Astrocyte (in vitro differentiated cells and primary cell): ENCODE measurements around the gene FRA10AC1. TPM values are rescaled to one million over a fixed set of nuclear protein-coding genes. Genes with fewer than 3 reads are reported as not detected.

Experiments
- DNase-seq: peaks from one replicate; pipeline ENCODE4 v3.0.0-alpha.2; 2010; ENCODE audit warnings: low read depth
- FAIRE-seq: peaks from 2 replicates; lab custom pipeline; 2011; peaks lifted over from hg19 to GRCh38; lab: Jason Lieb, UNC
- H2AFZ ChIP-seq: 2 replicates; pipeline ENCODE4 v1.6.0; 2012; ENCODE audit warnings: low read depth, low read length, inconsistent platforms
- H3K27ac ChIP-seq: 2 replicates; pipeline ENCODE4 v1.5.1; 2011; ENCODE audit warnings: low read depth, low read length, inconsistent platforms
- H3K27me3 ChIP-seq: 2 replicates; pipeline ENCODE4 v1.6.0; 2011; ENCODE audit warnings: low read length, inconsistent platforms; ENCODE audit not compliant: insufficient read depth
- H3K36me3 ChIP-seq: 2 replicates; pipeline ENCODE4 v1.5.1; 2011; ENCODE audit warnings: low read length, inconsistent platforms; ENCODE audit not compliant: insufficient read depth
- H3K4me1 ChIP-seq: 2 replicates; pipeline ENCODE4 v1.5.1; 2011; ENCODE audit warnings: low read length, inconsistent platforms; ENCODE audit not compliant: insufficient read depth
- H3K4me2 ChIP-seq: 2 replicates; pipeline ENCODE4 v1.6.0; 2012; ENCODE audit warnings: low read length, inconsistent platforms
- H3K4me3 ChIP-seq: 2 replicates; pipeline ENCODE4 v1.5.1; 2011; ENCODE audit warnings: low read depth, mild to moderate bottlenecking, low read length, inconsistent platforms; ENCODE audit not compliant: insufficient read depth
- H3K79me2 ChIP-seq: 2 replicates; pipeline ENCODE4 v1.6.0; 2012; ENCODE audit warnings: mild to moderate bottlenecking, low read length, inconsistent platforms; ENCODE audit not compliant: insufficient read depth
- H3K9ac ChIP-seq: 2 replicates; pipeline ENCODE4 v1.6.0; 2012; ENCODE audit warnings: mild to moderate bottlenecking, low read length, inconsistent platforms
- H3K9me3 ChIP-seq: 2 replicates; pipeline ENCODE4 v1.5.1; 2012; ENCODE audit warnings: low read depth, mild to moderate bottlenecking, low read length, inconsistent platforms; ENCODE audit not compliant: insufficient read depth
- H4K20me1 ChIP-seq: 2 replicates; pipeline ENCODE4 v1.6.0; 2012; ENCODE audit warnings: low read length, inconsistent platforms; ENCODE audit not compliant: insufficient read depth
- H3K27ac Mint-ChIP-seq: one replicate; pipeline ENCODE4 v1.8.0; 2021; ENCODE audit warnings: mild to moderate bottlenecking, mixed read lengths; ENCODE audit not compliant: unreplicated experiment
- H3K27me3 Mint-ChIP-seq: one replicate; pipeline ENCODE4 v1.8.0; 2021; ENCODE audit warnings: low read depth, mixed read lengths; ENCODE audit not compliant: unreplicated experiment
- H3K36me3 Mint-ChIP-seq: one replicate; pipeline ENCODE4 v1.8.0; 2021; ENCODE audit warnings: low read depth, mixed read lengths; ENCODE audit not compliant: unreplicated experiment
- H3K4me1 Mint-ChIP-seq: one replicate; pipeline ENCODE4 v1.8.0; 2021; ENCODE audit warnings: low read depth, mixed read lengths; ENCODE audit not compliant: unreplicated experiment
- H3K4me3 Mint-ChIP-seq: one replicate; pipeline ENCODE4 v1.8.0; 2021; ENCODE audit warnings: mild to moderate bottlenecking, moderate library complexity, mixed read lengths; ENCODE audit not compliant: unreplicated experiment
- H3K9me3 Mint-ChIP-seq: one replicate; pipeline ENCODE4 v1.8.0; 2021; ENCODE audit warnings: mild to moderate bottlenecking, mixed read lengths; ENCODE audit not compliant: unreplicated experiment
- EZH2 ChIP-seq: IDR thresholded peaks from 2 replicates; pipeline ENCODE4 v1.6.1; 2012; ENCODE audit warnings: mild to moderate bottlenecking, low read length, inconsistent platforms; ENCODE audit not compliant: insufficient read depth
- total RNA-seq: library from RNA; stranded (reverse); gene quantifications from 2 replicates; pipeline ENCODE4 v1.2.1, GENCODE V29; 2021
- TF ChIP-seq, protein P1 (sequence below): IDR thresholded peaks from 2 replicates; pipeline ENCODE4 v1.5.1; 2011; ENCODE audit warnings: low read depth, mild to moderate bottlenecking, inconsistent platforms, low read length, moderate library complexity; ENCODE audit not compliant: insufficient read depth

The FRA10AC1 gene
- total RNA-seq, 1 donor from 2014 or later = 13.2 TPM

DNA sequence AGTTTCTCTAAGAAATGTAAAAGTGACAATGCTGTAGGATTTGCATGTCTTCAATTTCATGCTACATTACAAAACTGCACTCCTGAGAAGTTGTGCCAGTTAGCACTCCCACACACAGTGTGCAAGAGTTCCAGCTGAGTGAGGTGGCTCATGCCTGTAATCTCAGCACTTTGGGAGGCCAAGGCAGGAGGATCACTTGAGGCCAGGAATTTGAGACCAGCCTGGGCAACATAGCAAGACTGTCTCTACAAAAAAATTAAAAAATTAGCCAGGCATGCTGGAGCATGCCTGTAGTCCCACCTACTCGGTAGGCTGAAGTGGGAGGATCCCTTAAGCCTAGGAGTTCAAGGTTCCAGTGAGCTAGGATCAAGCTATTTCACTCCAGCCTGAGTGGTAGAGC, 44.6 kb downstream of the FRA10AC1 start:
- no peak overlapping the region for H3K27ac ChIP-seq
- peaks cover 2% of the 10 kb centered on the region for H3K36me3 ChIP-seq
- TF ChIP-seq, protein P1, sequence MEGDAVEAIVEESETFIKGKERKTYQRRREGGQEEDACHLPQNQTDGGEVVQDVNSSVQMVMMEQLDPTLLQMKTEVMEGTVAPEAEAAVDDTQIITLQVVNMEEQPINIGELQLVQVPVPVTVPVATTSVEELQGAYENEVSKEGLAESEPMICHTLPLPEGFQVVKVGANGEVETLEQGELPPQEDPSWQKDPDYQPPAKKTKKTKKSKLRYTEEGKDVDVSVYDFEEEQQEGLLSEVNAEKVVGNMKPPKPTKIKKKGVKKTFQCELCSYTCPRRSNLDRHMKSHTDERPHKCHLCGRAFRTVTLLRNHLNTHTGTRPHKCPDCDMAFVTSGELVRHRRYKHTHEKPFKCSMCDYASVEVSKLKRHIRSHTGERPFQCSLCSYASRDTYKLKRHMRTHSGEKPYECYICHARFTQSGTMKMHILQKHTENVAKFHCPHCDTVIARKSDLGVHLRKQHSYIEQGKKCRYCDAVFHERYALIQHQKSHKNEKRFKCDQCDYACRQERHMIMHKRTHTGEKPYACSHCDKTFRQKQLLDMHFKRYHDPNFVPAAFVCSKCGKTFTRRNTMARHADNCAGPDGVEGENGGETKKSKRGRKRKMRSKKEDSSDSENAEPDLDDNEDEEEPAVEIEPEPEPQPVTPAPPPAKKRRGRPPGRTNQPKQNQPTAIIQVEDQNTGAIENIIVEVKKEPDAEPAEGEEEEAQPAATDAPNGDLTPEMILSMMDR = no peak
- no peak for TF ChIP-seq EZH2
- peaks cover 2% of the 10 kb centered on the region for H3K36me3 Mint-ChIP-seq
- no peaks in the 10 kb centered on the region for H3K79me2 ChIP-seq
- no peaks in the 10 kb centered on the region for H3K4me1 Mint-ChIP-seq
- no peaks in the 10 kb centered on the region for H4K20me1 ChIP-seq
- H3K4me3 Mint-ChIP-seq = no peak overlapping the region
- DNase-seq (no peak), FAIRE-seq (no peak)
- H3K4me3 ChIP-seq = no peak overlapping the region
- no peaks in the 10 kb centered on the region for H3K9me3 Mint-ChIP-seq
- no peaks in the 10 kb centered on the region for H3K27me3 Mint-ChIP-seq
- H3K27ac Mint-ChIP-seq = no peak overlapping the region
- H3K4me1 ChIP-seq = no peaks in the 10 kb centered on the region
- H3K9me3 ChIP-seq = no peaks in the 10 kb centered on the region
- H3K9ac ChIP-seq = no peak overlapping the region
- H2AFZ ChIP-seq = no peak overlapping the region
- no peaks in the 10 kb centered on the region for H3K27me3 ChIP-seq
- H3K4me2 ChIP-seq = no peak overlapping the region

DNA sequence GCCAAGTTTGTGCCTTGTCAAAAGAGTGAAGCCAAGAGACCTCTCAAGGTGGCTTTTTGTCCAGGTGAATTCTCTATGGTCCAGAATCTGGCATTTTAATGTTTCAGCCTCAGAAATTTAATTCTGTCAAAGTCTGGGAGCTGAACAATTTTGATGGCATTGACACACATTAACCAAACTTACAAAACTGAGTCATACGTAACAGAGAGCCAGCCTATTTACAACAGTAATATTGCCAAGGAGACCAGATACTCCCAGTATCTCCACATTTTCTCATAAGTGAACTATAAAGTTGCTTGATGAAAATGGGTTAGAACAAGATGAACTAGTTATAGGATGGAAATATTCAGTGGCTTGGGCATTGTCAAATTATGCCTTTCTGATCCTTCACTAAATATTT, 46.2 kb downstream of the FRA10AC1 start:
- FAIRE-seq (no peak), DNase-seq (no peak)
- no peak overlapping the region for H3K4me3 Mint-ChIP-seq
- no peak overlapping the region for H3K4me2 ChIP-seq
- H3K27ac Mint-ChIP-seq = no peak overlapping the region
- H3K27me3 ChIP-seq = no peaks in the 10 kb centered on the region
- H3K9me3 ChIP-seq = no peaks in the 10 kb centered on the region
- H3K36me3 ChIP-seq = peaks cover 2% of the 10 kb centered on the region
- H3K9ac ChIP-seq = no peak overlapping the region
- H3K4me3 ChIP-seq = no peak overlapping the region
- no peak overlapping the region for H2AFZ ChIP-seq
- H3K4me1 ChIP-seq = no peaks in the 10 kb centered on the region
- TF ChIP-seq, protein P1 = no peak
- no peak for TF ChIP-seq EZH2
- H3K27ac ChIP-seq = no peak overlapping the region
- no peaks in the 10 kb centered on the region for H3K79me2 ChIP-seq
- peaks cover 2% of the 10 kb centered on the region for H3K36me3 Mint-ChIP-seq
- no peaks in the 10 kb centered on the region for H4K20me1 ChIP-seq
- peaks cover 2% of the 10 kb centered on the region for H3K9me3 Mint-ChIP-seq
- no peaks in the 10 kb centered on the region for H3K4me1 Mint-ChIP-seq
- H3K27me3 Mint-ChIP-seq = no peaks in the 10 kb centered on the region

DNA sequence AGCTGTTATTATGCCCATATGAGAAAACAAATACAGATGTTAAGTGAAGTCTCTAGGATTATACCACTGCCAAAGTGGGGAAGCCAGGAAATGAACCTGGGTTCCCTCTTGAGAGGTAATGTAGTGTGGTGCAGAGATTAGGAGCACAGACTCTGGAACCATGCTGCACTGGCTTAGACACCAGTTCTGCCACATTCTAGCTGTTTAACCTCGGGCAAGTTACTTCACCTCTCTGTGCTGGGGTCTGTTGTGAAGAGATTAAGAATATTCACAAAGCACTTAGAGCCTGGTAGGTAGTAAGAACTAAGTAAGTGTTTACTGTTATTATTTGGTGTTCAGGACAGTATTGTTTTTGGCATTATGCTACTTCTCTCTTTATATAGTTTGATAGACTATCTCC, 48.2 kb downstream of the FRA10AC1 start:
- Mint-ChIP-seq H3K4me1 (no peaks in the 10 kb centered on the region), H3K4me3 (no peak overlapping the region), H3K9me3 (peaks cover 2% of the 10 kb centered on the region), H3K36me3 (no peaks in the 10 kb centered on the region), H3K27ac (no peak overlapping the region), H3K27me3 (no peaks in the 10 kb centered on the region)
- no peaks in the 10 kb centered on the region for H3K9me3 ChIP-seq
- no peaks in the 10 kb centered on the region for H4K20me1 ChIP-seq
- TF ChIP-seq, protein P1 = no peak
- TF ChIP-seq EZH2 = no peak
- H3K79me2 ChIP-seq = no peaks in the 10 kb centered on the region
- H3K36me3 ChIP-seq = no peaks in the 10 kb centered on the region
- no peaks in the 10 kb centered on the region for H3K4me1 ChIP-seq
- no peak overlapping the region for H3K4me3 ChIP-seq
- H3K4me2 ChIP-seq = no peak overlapping the region
- no peak for FAIRE-seq
- no peak for DNase-seq
- H3K9ac ChIP-seq = no peak overlapping the region
- no peak overlapping the region for H2AFZ ChIP-seq
- no peaks in the 10 kb centered on the region for H3K27me3 ChIP-seq
- no peak overlapping the region for H3K27ac ChIP-seq
